NCI-H2107 treated with DMSO at 0.1 percent for 48 hours (cell line): ENCODE results near the gene WDR89.
"Not testable (repeated sequence)": the region's sequence is repeated elsewhere in the genome, so short reads cannot be mapped to it uniquely, and the experiment has no call there.

Experiments
- DNase-seq: peaks from one replicate; lab custom pipeline; 2025; ENCODE audit not compliant: unreplicated experiment; lab: John Stamatoyannopoulos, UW

Gene WDR89

GRCh38 chr14:63596998-63597658 is 44.5 kb downstream of the WDR89 start:
- DNase-seq = no peak

- no peak for DNase-seq
Measured at GRCh38 chr14:63594455-63595372, 47.0 kb downstream of the WDR89 start.

GRCh38 chr14:63583046-63583445 is 58.6 kb downstream of the WDR89 start:
- not testable (repeated sequence) for DNase-seq

- no peak for DNase-seq
Measured at GRCh38 chr14:63581491-63581890, 60.2 kb downstream of the WDR89 start.

GRCh38 chr14:63578300-63578699 is 63.4 kb downstream of the WDR89 start:
- no peak for DNase-seq

GRCh38 chr14:63573581-63573980 is 68.1 kb downstream of the WDR89 start:
- no peak for DNase-seq

- no peak for DNase-seq
Measured at GRCh38 chr14:63565448-63565847, 76.2 kb downstream of the WDR89 start.

- DNase-seq = no peak
Measured at GRCh38 chr14:63564318-63564717, 77.4 kb downstream of the WDR89 start.

GRCh38 chr14:63563370-63564026 is 78.2 kb downstream of the WDR89 start:
- DNase-seq = no peak

GRCh38 chr14:63562405-63562804 is 79.3 kb downstream of the WDR89 start:
- DNase-seq = no peak

- DNase-seq = no peak
Measured at GRCh38 chr14:63555572-63555971, 86.1 kb downstream of the WDR89 start.

GRCh38 chr14:63551332-63551731 is 90.3 kb downstream of the WDR89 start:
- no peak for DNase-seq

GRCh38 chr14:63547798-63548335 is 93.8 kb downstream of the WDR89 start:
- DNase-seq = no peak
